HG03139 (cell line): ENCODE data around the gene NUDCD3.
"Not testable (repeated sequence)": the region's sequence is repeated elsewhere in the genome, so short reads cannot be mapped to it uniquely, and the experiment has no call there.

ENCODE experiments used
- ATAC-seq: cut with Tn5 transposase; IDR thresholded peaks from one replicate; pipeline ENCODE4 v1.9.1; 2021; ENCODE audit not compliant: unreplicated experiment

NUDCD3 gene

GRCh38 chr7:44518761-44519160 lies 28.3 kb upstream of the NUDCD3 start:
- ATAC-seq = no peak

GRCh38 chr7:44517175-44517574 lies 26.7 kb upstream of the NUDCD3 start:
- no peak for ATAC-seq

- ATAC-seq = no peak
These were observed 25.3 kb upstream of the NUDCD3 start for GRCh38 chr7:44515590-44516268.

- ATAC-seq = no peak
These were observed 22.3 kb upstream of the NUDCD3 start for GRCh38 chr7:44512736-44513135.

GRCh38 chr7:44511863-44512468 lies 21.5 kb upstream of the NUDCD3 start:
- ATAC-seq = no peak

- ATAC-seq = no peak
These were observed 20.8 kb upstream of the NUDCD3 start for GRCh38 chr7:44511236-44511635.

GRCh38 chr7:44508328-44509030 lies 18.0 kb upstream of the NUDCD3 start:
- ATAC-seq = no peak

GRCh38 chr7:44506592-44507288 lies 16.3 kb upstream of the NUDCD3 start:
- not testable (repeated sequence) for ATAC-seq

GRCh38 chr7:44505595-44505994 lies 15.1 kb upstream of the NUDCD3 start:
- ATAC-seq = no peak

- ATAC-seq = no peak
These were observed 7.9 kb upstream of the NUDCD3 start for GRCh38 chr7:44498230-44498954.

- no peak for ATAC-seq
These were observed 6.9 kb upstream of the NUDCD3 start for GRCh38 chr7:44497155-44498027.

GRCh38 chr7:44496385-44496784 lies 5.9 kb upstream of the NUDCD3 start:
- no peak for ATAC-seq

GRCh38 chr7:44494960-44495359 lies 4.5 kb upstream of the NUDCD3 start:
- ATAC-seq = no peak

GRCh38 chr7:44491229-44491628 lies 771 bp upstream of the NUDCD3 start:
- ATAC-seq = no peak

- peak; percentile 36 for ATAC-seq
These were observed 505 bp downstream of the NUDCD3 start for GRCh38 chr7:44489955-44490350.

- ATAC-seq = no peak
These were observed 1.5 kb downstream of the NUDCD3 start for GRCh38 chr7:44488955-44489354.

GRCh38 chr7:44486693-44487092 lies 3.8 kb downstream of the NUDCD3 start:
- no peak for ATAC-seq

- ATAC-seq = no peak
These were observed 4.5 kb downstream of the NUDCD3 start for GRCh38 chr7:44486001-44486400.

- no peak for ATAC-seq
These were observed 5.8 kb downstream of the NUDCD3 start for GRCh38 chr7:44484482-44485313.
